HG02642 (cell line): ENCODE results near the gene RBMY1F.
"Not testable (repeated sequence)": the region's sequence is repeated elsewhere in the genome, so short reads cannot be mapped to it uniquely, and the experiment has no call there.

Experiments
- ATAC-seq: cut with Tn5 transposase; IDR thresholded peaks from one replicate; pipeline ENCODE4 v1.9.1; 2021; ENCODE audit warnings: mild to moderate bottlenecking; ENCODE audit not compliant: unreplicated experiment, poor library complexity

The RBMY1F gene

GRCh38 chrY:22182823-22183222 is at the start of gene RBMY1F:
TSS of gene RBMY1F (minus strand) at chrY:22182923. CDS start at chrY:22180969, 1,954 bp downstream.
- ATAC-seq = not testable (repeated sequence)

GRCh38 chrY:22151144-22151543 is 31.6 kb downstream of the RBMY1F start:
- ATAC-seq = not testable (repeated sequence)

DNA sequence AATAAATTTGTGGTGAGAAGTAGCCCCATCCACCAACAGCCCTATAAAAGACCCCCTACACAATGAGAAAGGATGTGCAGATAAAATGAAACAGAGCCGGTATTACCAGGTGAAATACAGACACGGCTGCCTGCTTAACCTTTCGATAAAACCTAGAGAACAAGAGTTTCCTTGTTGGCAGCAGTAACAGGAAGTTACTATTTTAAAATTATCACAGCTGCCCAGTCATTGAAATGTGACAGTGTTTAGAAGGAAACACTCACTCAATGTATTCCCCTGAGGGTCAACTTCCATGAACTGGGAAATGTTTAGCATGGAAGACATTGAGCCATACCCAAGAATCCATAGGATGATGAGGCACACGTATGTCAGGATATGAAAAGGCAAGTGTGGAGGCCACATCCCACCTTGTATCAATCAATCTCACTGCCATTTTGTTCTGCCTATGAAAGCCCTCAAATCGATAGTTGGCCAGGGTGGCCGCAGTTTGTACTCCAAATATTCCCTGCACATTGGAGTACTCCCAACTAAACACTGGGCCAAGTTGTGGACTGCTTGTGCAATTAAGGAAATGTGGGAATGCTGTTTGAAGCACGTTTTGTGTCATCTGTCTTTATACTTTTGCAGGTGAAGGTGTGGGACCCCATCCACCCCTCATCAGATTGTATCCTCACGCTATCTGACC is 41.6 kb downstream of the RBMY1F start:
- not testable (repeated sequence) for ATAC-seq

- not testable (repeated sequence) for ATAC-seq
Observed at GRCh38 chrY:22134719-22135118, 48.0 kb downstream of the RBMY1F start.

DNA sequence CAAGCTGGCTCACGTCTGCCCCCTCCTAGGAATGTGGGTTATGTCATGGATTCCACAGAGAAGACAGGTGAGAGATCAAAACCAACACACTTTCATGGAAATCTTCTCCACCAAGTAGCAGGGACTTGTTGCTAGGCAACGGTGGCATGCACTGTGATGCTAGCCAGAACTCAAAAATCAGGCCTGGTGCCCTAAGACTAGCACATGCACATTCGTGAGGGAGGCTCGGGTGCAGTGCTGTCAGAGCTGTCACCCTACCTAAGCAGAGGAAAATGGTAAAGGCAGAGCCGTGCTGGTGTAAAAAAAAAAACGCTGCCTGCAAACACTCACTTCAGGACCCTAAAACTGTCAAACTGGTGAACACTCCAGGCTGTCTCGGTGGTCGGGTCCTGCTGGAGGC is 52.2 kb downstream of the RBMY1F start:
- ATAC-seq = not testable (repeated sequence)
